HG03354 (cell line): Measurements from ENCODE around the gene SLC22A31.
"Not testable (repeated sequence)": the region's sequence is repeated elsewhere in the genome, so short reads cannot be mapped to it uniquely, and the experiment has no call there.

Experiments used
- ATAC-seq: cut with Tn5 transposase; IDR thresholded peaks from one replicate; pipeline ENCODE4 v1.9.1; 2021; ENCODE audit warnings: mild to moderate bottlenecking; ENCODE audit not compliant: unreplicated experiment, poor library complexity, severe bottlenecking

Gene SLC22A31

DNA sequence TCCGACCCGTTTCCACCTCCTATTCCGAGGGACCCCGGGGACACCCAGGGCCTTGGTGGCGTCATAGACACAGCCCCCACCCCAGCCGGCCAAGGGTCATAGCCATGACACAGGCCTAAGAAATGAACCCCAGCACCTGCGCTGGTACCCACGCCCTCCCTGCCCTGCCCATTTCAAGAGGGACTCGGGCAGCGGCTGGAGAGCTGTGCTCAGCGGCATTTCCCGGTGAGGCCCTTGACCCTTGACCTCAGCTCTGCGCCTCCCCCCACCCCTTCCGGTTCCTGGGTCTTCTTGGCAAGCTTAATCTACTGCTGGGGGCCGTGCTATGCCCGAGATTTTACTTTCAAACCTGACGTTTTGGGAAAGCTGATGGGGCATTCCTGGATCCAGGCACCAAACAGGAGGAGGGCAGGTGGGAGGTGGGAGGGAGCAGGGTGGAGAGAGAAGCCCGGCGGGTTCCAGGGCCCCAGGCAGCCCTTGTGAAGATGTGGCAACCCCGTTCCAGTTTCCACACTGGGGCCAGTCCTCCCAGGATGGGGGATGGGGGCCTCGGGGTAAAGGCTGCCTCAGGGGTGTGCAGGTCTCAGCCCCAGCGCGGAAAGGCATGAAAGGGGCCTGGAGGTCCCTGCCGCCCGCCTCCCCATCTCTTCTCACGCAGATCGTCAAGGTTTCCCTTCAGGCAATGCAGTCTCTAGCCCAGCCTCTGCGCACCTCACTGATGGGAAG, at the start of gene SLC22A31:
Gene SLC22A31 (minus strand): TSS at position 414 of the 726 bp plus-strand sequence. CDS start 36 bp downstream, at position 378.
- ATAC-seq = no peak

GRCh38 chr16:89248196-89248982, 48.1 kb upstream of the SLC22A31 start:
- ATAC-seq = no peak

DNA sequence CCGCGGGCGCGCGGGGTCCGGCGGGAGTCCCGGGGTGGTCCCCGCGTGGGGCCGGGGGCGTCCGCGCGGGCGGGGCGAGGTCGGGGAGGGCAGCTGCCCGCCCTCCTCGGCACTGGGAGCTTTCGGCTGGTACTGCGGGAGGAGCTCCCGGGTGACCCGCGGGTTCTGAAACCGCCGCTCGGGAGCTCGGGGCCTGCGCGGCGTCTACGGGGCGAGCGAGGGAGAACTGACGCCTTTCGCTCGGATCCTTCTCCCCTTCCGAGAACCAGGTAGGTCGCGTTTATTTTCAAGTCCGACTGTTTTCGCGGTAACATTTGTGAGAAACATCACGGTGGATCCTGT, 47.4 kb upstream of the SLC22A31 start:
- ATAC-seq = peak; percentile 43

- peak; percentile 75 for ATAC-seq
These were observed 46.8 kb upstream of the SLC22A31 start for GRCh38 chr16:89246903-89247733.

DNA sequence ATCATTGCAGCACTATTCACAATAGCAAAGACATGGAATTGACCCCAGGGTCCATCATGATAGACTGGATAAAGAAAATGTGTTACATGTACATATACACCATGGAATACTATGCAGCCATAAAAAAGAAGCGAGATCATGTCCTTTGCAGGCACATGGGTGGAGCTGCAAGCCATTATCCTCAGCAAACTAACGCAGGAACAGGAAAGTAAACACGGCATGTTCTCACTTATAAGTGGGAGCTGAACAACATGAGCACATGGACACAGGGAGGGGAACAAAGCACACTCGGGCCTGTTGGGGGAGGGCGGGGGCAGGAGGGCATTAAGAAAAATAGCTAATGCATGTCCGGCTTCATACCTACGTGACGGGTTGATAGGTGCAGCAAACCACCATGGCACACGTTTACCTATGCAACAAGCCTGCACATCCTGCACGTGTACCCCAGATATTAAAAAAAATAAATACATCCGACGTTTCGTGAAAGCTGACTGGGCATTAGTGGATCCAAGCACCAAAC, 46.1 kb upstream of the SLC22A31 start:
- no peak for ATAC-seq

GRCh38 chr16:89244754-89245153, 44.4 kb upstream of the SLC22A31 start:
- ATAC-seq = no peak

DNA sequence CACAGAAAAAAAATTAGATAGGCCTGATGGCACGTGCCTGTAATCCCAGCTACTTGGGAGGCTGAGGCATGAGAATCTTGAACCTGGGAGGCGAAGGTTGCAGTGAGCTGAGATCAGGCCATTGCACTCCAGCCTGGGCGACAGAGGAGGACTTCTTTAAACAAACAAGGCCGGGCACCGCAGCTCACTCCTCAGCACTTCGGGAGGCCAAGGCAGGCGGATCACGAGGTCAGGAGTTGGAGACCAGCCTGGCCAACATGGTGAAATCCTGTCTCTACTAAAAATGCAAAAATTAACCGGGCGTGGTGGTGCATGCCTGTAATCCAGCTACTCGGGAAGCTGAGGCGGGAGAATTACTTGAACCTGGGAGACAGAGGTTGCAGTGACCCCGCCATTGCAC, 43.9 kb upstream of the SLC22A31 start:
- ATAC-seq = not testable (repeated sequence)

GRCh38 chr16:89243664-89244063, 43.3 kb upstream of the SLC22A31 start:
- no peak for ATAC-seq

DNA sequence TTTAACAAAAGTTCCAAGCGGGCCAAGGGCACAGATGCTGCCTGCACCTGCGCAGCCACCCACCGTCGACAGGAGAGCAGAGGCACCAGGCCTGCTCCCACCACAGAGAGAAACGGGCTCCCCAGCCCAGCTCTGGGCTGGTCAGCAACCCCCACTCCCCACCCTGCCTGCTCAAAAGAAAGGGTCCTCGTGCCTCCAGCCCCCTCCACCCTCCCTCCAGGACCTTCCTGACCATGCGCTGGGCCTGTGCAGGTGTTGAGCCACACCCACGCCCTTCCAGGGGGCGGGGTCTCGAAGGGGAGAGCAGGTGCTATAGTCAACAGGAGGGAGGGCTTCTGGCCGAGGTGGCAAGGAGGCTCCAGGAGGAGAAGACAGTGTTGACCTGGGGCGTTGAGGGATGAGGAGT, 42.5 kb upstream of the SLC22A31 start:
- no peak for ATAC-seq

GRCh38 chr16:89241187-89242007, 41.1 kb upstream of the SLC22A31 start:
- peak; percentile 68 for ATAC-seq

DNA sequence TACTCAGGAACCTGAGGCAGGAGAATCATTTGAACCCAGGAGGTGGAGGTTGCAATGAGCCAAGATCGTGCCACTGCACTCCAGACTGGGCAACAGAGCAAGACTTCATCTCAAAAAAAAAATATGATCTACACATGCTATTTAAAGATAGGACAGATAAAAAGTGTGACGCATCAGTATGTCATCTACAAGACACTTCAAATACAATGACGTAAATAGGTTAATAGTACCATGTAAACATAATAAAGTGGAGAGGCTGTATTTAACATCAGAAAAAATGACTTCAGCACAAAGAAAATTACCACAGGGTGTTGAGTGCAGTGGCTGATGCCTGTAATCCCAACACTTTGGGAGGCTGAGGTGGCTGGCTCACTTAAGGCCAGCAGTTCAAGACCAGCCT, 37.4 kb upstream of the SLC22A31 start:
- no peak for ATAC-seq

- no peak for ATAC-seq
These were observed 33.5 kb upstream of the SLC22A31 start for GRCh38 chr16:89233678-89234490.

- no peak for ATAC-seq
These were observed 31.8 kb upstream of the SLC22A31 start for GRCh38 chr16:89232107-89232506.

DNA sequence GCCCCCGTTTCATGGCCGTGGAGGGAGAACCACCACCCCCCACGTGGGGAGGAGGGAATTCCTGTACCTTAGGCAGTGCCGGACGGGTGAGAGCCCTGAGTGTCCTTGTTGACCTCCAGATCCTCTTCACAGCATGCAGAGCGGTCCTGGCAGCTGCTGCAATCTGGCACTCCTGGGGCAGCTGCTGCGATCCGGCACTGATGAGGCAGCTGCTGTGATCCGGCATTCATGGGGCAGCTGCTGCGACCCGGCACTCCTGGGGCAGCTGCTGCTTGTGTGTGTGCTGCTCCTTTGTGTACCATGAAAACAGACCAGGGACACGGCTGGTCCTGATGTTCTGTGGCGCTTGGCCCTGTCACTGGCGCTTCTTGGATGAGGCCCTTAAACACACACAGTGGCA, 29.9 kb upstream of the SLC22A31 start:
- ATAC-seq = no peak

GRCh38 chr16:89224665-89225064, 24.3 kb upstream of the SLC22A31 start:
- ATAC-seq = no peak

DNA sequence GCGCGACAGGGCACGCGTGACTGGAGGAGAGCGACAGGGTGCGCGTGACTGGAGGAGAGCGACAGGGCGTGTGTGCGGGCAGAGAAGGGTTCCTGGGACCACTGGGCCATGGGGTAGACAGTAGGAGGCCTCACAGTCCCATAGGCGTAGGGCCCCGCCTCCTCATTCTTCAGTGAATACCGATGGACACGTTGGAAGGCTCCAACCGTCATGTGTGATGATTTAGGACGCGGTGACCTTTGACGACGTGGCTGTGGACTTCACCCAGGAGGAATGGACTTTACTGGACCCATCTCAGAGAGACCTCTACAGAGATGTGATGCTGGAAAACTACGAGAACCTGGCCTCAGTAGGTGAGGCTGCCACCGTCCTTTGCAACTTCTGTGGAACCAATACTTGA, 22.6 kb upstream of the SLC22A31 start:
- ATAC-seq = no peak

DNA sequence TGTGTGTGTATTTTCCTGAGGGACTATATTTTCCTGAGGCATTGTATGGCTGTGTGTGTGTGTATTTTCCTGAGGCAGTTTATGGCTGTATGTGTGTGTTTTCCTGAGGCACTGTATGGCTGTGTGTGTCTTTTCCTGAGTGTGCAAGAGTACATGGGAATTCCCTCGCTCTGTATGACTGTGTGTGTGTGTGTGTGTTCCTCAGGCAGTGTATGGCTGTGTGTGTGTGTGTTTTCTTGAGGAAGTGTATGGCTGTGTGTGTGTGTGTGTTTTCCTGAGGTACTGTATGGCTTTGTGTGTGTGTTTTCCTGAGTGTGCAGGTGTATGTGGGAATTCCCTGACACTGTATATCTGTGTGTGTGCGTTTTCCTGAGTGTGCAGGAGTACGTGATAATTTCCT, 21.3 kb upstream of the SLC22A31 start:
- ATAC-seq = no peak

- no peak for ATAC-seq
These were observed 19.0 kb upstream of the SLC22A31 start for GRCh38 chr16:89219365-89219764.
